ENCODE measurements around the gene GOLGA8T.
"Not testable (repeated sequence)": the region's sequence is repeated elsewhere in the genome, so short reads cannot be mapped to it uniquely, and the experiment has no call there.

DNA sequence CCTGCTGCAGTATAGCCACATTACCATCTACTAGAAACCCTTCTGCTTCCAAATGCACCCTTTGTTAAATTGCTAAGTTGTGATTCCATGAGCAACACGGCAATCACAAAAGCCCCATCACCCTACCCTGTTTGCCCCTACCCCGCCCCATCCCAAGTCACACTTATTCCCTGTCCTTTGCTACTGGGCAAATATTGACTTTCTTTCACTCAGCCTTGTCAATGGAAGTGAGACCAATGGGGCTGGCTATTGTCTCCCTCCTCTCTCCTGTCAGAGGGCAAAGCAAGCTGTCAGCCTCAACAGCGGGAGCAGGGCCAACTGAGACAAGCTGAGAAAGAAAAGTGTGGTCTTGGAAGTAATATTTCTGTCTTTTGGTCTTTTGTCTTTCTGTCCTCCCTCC is 52.6 kb downstream of the GOLGA8T start:
- not testable (repeated sequence) for TF ChIP-seq POLR2A (IDR thresholded peaks at IDR 0.05; ENCODE audit: borderline replicate concordance, extremely low read depth, insufficient read depth, insufficient read length); EZH2 (IDR thresholded peaks at IDR 0.05); EGR1 (IDR thresholded peaks at IDR 0.05; ENCODE audit: low read depth); ZNF274 (IDR thresholded peaks at IDR 0.05; ENCODE audit: low read depth, low read length); SIN3A (IDR thresholded peaks at IDR 0.05; ENCODE audit: low read depth)

All from HCT116 (cell line).